MM.1S (cell line): Measurements from ENCODE around the gene IL1A.

Experiments used
- CTCF ChIP-seq: fragments of 300-600 bp; sonication (generic); IDR thresholded peaks from 2 replicates; pipeline ENCODE4 v1.5.1; 2016; ENCODE audit warnings: antibody characterized with exemption, low read length, mixed read lengths
- EZH2phosphoT487 ChIP-seq: fragments of 300-600 bp; sonication (generic); IDR thresholded peaks from 2 replicates; pipeline ENCODE4 v1.6.1; 2018; ENCODE audit warnings: antibody characterized with exemption, low read length

DNA sequence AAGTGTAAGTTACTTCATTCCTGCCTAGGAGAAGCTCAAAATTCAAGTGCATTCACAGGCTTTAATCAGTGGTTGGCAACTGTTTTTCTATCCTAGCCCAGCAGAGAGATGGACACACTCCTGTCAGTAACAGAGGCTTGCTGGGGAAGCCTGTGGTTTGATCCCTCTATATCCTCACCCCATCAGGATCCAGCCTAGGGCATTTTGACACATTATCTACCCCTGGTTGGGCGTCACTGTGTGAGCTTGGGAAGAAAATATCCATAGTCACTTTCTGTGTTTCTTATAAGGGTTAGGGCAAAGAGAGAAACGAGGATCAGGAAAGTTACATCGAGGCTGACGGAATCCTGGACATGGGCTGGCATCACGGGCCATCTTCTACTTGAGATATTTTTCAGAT, 53.5 kb downstream of the IL1A start:
- no peak for TF ChIP-seq EZH2phosphoT487
- TF ChIP-seq CTCF = no peak
